Transverse colon (tissue), 4 donors: Measurements from ENCODE around the gene ZNF385B.

ENCODE experiments used
- CTCF ChIP-seq, 5 experiments: fragments of 200-600 bp in 3 of 5; fragments of 450-650 bp in 2 of 5; sonication (generic) in 3 of 5; IDR thresholded peaks; 1 replicate in 2 of 5; 2 replicates in 3 of 5; pipeline ENCODE4 v1.5.1; 2016 to 2017; ENCODE audit warnings: antibody characterized with exemption in 5 of 5, inconsistent platforms in 3 of 5, mild to moderate bottlenecking in 2 of 5, moderate library complexity in 1 of 5
- EP300 ChIP-seq: sonication (generic); formaldehyde crosslinking; IDR thresholded peaks from one replicate; pipeline ENCODE4 v1.6.1; 2017; ENCODE audit warnings: antibody characterized with exemption, low read depth
- POLR2A ChIP-seq: fragments of 450-650 bp; IDR thresholded peaks from one replicate; pipeline ENCODE4 v1.6.1; 2016; ENCODE audit warnings: antibody characterized with exemption, mild to moderate bottlenecking, moderate library complexity
- POLR2AphosphoS5 ChIP-seq, 3 donors: sonication (generic); formaldehyde crosslinking; IDR thresholded peaks; one replicate each; pipeline ENCODE4 v1.6.1; 2016; ENCODE audit warnings: antibody characterized with exemption in 3 of 3

GRCh38 chr2:179796213-179797007, 65.0 kb downstream of the ZNF385B start:
- TF ChIP-seq CTCF (IDR thresholded peaks at IDR 0.05), result no peak
- TF ChIP-seq EP300, result no peak
- no peak for TF ChIP-seq POLR2A
- TF ChIP-seq POLR2AphosphoS5 (IDR thresholded peaks at IDR 0.05), result no peak
